Jurkat, Clone E6-1 (cell line): ENCODE data around the gene GATA2.

Experiments
- DNase-seq: peaks from one replicate; pipeline ENCODE4 v3.0.0-alpha.2; 2011; ENCODE audit warnings: low read depth, low spot score
- H3K4me3 ChIP-seq: 2 replicates; pipeline ENCODE4 v1.5.1; 2011; ENCODE audit warnings: mild to moderate bottlenecking, low read length, control low read depth, moderate library complexity

GATA2 gene

GRCh38 chr3:128464702-128465101 is 28.3 kb downstream of the GATA2 start:
- DNase-seq = no peak
- no peak overlapping the region for H3K4me3 ChIP-seq

- no peak overlapping the region for H3K4me3 ChIP-seq
- DNase-seq = no peak
Measured at GRCh38 chr3:128464188-128464587, 28.8 kb downstream of the GATA2 start.

- H3K4me3 ChIP-seq = no peak overlapping the region
- DNase-seq = no peak
Measured at GRCh38 chr3:128463771-128464170, 29.2 kb downstream of the GATA2 start.

DNA sequence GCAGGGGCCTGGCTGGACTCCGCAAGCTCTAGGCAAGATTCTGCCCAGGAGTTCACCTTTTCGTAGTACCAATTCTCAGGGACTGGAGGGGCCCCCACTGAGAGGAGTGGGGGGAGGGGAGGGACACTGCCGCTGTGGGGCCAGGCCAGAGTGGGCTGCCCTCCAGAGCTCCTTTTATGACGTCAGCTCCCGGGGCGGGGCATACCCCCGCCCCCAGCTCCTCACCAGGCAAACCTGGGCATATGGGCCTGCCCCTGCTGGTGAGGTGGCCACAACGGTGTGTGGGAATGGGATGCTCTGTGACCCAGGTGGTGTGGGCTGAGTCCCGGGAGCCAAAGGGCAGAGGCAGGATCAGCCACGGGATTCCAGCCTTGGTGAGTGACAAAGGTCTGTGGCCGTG is 29.6 kb downstream of the GATA2 start:
- no peak overlapping the region for H3K4me3 ChIP-seq
- no peak for DNase-seq

DNA sequence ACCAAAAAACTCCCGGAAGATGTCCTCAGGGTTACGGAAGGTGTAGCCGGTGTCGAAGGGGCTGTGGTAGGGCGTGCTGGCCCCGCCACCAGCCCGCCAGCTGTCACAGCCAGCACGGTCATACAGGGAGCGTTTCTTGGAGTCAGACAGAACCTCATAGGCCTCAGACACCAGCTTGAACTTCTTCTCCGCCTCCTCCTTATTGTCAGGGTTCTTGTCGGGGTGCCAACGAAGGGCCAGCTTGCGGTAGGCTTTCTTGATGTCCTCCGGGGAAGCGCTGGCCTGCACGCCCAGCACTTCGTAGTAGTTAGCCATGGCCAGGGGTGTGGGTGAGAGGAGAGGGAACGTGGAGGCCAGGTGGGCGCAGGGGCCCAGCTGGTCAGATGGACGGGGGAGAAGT is 30.1 kb downstream of the GATA2 start:
- DNase-seq = no peak
- no peak overlapping the region for H3K4me3 ChIP-seq

DNA sequence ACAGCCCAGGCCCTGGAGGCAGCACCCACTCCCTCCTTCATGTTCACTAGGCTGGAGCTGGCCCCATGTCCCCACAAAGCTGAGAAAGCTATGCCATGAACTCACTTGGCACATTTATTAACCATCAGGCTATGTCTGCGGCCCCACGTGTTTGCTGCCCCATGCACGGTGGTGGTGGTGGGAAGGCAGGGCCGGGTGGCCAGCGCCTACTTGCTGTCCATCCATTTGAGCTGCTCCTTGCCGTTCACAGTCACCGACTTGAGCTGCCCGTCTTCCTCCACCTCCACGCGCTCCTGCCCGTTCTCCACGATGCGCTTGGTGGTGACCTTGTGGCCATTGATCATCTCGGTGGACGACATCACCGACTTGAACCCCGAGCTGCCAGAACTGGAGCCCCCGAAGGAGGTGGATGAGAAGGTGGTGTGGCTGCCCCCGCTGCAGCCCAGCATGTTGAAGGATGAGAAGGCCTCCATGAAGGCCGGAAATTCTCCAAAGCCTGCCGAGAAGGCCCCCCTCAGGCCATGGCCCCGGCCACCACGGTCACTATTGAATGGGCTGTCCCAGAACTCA is 30.6 kb downstream of the GATA2 start:
- no peak for DNase-seq
- H3K4me3 ChIP-seq = no peak overlapping the region

- DNase-seq = no peak
- H3K4me3 ChIP-seq = no peak overlapping the region
Measured at GRCh38 chr3:128461731-128462130, 31.3 kb downstream of the GATA2 start.

DNA sequence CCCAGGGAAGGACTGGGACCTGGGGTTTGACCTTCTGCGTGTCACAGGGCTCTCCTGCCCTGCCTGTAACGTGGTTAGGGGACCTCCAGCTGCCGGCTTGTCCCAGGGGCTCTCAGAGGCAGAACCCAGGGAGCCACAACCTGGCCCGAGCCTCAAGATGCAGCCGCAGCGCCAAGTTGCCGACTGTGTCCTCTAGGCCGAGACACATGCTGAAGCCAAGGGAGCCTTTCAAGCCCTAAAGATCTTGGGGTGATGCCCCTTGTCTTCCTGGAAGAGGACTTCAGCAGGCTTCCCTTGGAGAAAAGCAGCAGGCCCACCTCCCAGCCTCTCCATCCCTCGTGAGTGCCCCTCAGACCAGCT is 33.6 kb downstream of the GATA2 start:
- H3K4me3 ChIP-seq = no peak overlapping the region
- no peak for DNase-seq

DNA sequence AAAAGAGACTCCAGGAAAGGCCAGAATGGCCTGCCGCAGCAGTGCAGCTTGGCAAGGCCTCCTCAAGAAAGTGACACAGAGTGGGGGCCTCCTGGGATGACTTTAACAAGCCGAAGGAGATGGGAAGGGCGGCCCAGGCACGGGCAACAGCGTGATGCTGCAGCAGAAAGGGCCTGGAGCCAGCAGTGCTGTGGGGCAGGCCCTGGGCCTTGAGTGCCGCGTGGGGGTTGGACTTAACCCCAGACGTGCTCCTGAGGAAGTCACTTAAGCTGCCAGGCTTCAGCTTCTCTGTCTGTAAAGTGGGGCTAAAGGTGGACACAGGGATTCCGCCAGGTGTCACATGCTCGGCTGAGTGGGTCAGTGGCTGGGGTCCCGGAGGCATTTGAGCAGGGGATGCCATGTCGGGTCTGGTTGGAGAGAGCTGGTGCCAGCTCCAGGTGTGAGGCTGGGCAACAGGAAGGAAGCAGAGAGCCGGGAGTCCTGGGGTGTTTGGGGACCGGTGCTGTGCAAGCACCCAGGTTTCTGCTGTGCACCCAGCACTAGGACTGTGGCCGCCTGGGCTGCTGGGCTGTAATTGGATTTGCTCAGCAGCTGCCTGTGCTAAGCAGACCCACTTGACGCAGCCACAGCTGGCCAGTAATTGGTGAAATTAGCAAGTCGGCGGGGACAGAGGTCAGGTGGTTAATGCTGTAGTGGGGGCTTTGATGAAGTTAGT is 34.1 kb downstream of the GATA2 start:
- DNase-seq = no peak
- H3K4me3 ChIP-seq = no peak overlapping the region

GRCh38 chr3:128457937-128458336 is 35.1 kb downstream of the GATA2 start:
- no peak overlapping the region for H3K4me3 ChIP-seq
- no peak for DNase-seq

GRCh38 chr3:128456776-128457715 is 36.0 kb downstream of the GATA2 start:
- DNase-seq = peak; percentile 25
- no peak overlapping the region for H3K4me3 ChIP-seq

- no peak overlapping the region for H3K4me3 ChIP-seq
- DNase-seq = no peak
Measured at GRCh38 chr3:128455786-128456748, 36.9 kb downstream of the GATA2 start.

DNA sequence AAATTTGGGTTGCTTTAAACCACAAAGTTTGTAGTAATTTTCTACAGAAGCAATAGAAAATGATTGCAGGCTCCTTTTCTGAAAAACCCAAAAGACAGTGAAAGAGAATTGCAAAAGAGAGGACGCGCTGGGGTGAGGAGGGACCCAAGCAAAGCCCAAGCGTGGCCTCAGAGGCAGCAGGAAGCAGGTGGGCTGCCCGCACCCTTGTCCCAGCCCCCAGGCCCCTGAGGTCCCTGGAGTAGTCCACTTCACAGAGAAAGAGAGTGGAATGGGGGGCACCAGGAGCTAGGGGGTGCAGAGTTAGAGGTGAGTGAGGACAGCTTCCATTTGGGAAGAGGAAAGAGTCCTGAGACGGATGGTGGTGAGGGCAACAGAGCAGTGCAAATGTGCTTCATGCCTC is 37.9 kb downstream of the GATA2 start:
- H3K4me3 ChIP-seq = no peak overlapping the region
- DNase-seq = no peak

DNA sequence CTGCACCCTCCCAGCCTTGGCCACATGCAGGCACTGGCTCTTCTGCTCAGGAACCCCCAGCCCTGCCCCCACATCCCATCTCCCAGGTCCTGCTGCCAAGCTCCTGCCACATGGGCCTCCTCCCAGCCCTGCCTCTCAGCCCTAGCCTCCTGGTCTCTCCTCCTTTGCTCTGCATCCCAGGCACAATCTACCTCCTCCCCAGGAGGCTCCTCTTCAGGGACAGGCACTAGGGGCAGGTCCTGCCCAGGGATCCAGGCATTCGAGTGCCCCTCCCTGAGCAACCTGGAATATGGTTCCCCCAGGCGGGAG is 38.7 kb downstream of the GATA2 start:
- no peak overlapping the region for H3K4me3 ChIP-seq

GRCh38 chr3:128453501-128454309 is 39.3 kb downstream of the GATA2 start:
- no peak overlapping the region for H3K4me3 ChIP-seq
- DNase-seq = no peak

More for the DNA sequence above, 38.7 kb downstream of the GATA2 start:
- no peak for DNase-seq

DNA sequence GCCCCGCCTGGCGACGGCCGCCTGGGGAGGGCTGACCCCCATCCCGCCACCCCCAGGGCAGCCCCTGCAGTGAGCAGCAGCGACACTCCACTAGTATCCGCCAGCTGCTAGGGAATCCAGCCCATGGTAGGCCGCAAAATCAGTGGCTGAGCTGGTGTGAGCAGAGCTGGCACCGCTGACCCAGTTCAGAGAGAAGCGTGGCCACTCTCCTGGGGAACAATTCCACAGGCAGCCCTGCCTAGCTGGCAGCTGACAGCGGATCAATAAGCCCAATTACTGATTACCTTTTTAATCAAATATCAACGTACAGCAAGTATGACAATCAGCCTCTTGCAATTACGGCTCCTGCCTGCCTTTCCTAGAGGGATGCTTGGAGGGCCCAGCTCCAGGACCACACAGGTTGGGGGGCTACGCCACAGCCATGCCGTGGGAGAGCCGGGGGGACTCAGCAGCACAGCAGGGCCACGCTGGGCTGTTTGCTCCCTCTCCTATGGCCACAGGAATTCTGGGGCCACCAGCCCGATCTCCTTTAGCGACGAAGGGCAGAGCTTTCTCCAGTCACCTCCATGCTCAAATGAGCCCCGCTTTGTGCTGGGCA is 40.2 kb downstream of the GATA2 start:
- no peak for DNase-seq
- no peak overlapping the region for H3K4me3 ChIP-seq

DNA sequence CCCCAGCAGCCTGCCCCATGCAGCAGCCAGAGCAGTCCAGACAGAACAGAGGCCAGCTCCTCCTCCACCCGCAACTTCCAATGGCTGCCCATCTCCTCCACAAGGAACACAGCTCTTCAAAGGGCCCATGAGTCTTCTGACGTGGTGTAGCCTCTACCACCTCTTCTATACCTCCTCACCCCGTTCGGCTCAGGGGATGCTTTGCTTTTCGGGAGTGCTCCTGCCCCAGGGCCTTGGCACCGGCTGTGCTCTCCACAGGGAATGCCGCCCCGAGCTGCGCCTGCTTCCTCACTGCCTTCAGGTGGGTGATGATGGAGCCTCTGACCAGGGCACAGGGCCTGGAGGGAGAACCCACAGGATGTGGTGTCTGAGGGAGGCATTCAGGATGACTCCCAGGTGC is 40.9 kb downstream of the GATA2 start:
- DNase-seq = no peak
- no peak overlapping the region for H3K4me3 ChIP-seq

GRCh38 chr3:128449111-128449638 is 43.8 kb downstream of the GATA2 start:
- DNase-seq = no peak
- H3K4me3 ChIP-seq = no peak overlapping the region
